Measurements from ENCODE around the gene KCNE1. TPM values are rescaled to one million over a fixed set of nuclear protein-coding genes. Genes with fewer than 3 reads are reported as not detected.

Gene KCNE1
- 0.12 and 0.81 TPM in 2 replicates for total RNA-seq

DNA sequence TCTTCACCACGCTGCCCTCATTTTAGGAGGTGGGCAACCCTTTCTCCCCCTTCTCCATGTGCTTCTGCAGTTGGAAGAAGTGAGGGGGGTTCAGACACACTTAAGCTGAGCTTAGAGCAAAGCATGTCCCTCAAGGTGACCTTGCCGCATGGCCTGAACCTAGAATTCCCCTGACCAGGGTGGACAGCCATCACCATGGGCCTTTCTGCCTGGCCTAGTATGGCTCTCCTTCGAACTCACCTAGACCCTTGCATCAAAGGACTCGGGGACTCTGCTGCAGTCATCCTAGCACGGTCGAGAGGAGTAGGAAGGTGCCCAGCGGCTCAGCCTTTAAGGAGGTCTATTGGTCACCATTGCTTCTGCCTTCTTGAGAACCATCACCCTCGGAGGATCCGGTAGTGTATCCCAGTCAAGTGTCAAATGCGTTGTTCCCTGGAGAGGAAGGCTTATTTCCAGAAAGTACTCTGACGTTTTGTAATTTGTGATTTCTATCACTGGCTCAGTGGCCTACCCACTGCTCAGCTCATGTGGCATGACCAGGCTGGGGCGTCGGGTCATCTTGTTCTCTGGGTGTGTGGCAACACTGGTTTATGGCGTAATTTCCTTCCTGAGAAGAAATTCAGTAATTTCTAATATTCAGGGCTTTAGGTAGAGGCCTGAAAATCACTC lies at the start of gene KCNE1:
Gene KCNE1 (minus strand): TSS at position 424 of the 669 bp plus-strand sequence. CDS start 62,576 bp downstream, outside the sequence.

DNA sequence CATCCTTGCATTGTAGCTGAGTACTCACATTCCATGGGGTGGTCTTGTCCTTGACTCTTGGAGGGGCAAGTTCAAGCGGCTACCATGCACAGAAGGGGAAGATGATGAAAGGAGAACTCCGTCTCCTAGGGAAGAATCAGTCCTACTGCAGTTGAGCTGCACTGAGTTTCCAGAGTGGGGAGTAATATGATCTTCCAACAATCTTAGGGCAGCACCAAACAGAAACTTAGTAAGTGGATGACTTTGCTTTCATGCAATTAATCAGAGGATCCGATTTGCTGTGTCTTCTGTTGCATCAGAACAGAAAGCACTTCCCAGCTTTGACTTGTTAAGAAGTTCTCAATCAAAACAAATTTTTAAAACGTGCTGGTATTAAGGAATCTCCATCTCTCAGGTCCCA lies 88.2 kb downstream of the KCNE1 start, which contains the start of gene SMIM34:
Gene SMIM34 (minus strand): TSS at position 147 of the 400 bp plus-strand sequence. CDS start 112 bp downstream, at position 35.

Small RNA genes lying within 50 kb of the gene (small RNA-seq; reads per million reads assigned to genes)
- gene RF00614: not detected

Other genes with a start within 250 kb of the KCNE1 start
- 0.16 TPM in 1 of 2 replicates, not detected in the other for gene KCNE2, start 148.2 kb downstream of the KCNE1 start, total RNA-seq
- 7.9 and 10.4 TPM in 2 replicates for gene SMIM11, start 136.7 kb downstream of the KCNE1 start, total RNA-seq
- not detected in 2 replicates for gene SMIM34, start 88.3 kb downstream of the KCNE1 start, total RNA-seq
- gene RCAN1, start 102.9 kb upstream of the KCNE1 start, total RNA-seq: 44.3 and 67.5 TPM in 2 replicates
- 0.12 TPM in 1 of 2 replicates, not detected in the other for gene CLIC6, start 156.8 kb upstream of the KCNE1 start, total RNA-seq

Measured in hair follicle dermal papilla cell (primary cell).